Smooth muscle cell of the brain vasculature (primary cell): ENCODE data around the gene TEPSIN.

Experiments
- DNase-seq: peaks from one replicate; pipeline ENCODE4 v3.0.0-alpha.2; 2012; ENCODE audit warnings: low read depth, low spot score

Gene TEPSIN

GRCh38 chr17:81267390-81268067 lies 28.7 kb upstream of the TEPSIN start:
- no peak for DNase-seq

- DNase-seq = no peak
These were observed 26.7 kb upstream of the TEPSIN start for GRCh38 chr17:81265576-81265975.

DNA sequence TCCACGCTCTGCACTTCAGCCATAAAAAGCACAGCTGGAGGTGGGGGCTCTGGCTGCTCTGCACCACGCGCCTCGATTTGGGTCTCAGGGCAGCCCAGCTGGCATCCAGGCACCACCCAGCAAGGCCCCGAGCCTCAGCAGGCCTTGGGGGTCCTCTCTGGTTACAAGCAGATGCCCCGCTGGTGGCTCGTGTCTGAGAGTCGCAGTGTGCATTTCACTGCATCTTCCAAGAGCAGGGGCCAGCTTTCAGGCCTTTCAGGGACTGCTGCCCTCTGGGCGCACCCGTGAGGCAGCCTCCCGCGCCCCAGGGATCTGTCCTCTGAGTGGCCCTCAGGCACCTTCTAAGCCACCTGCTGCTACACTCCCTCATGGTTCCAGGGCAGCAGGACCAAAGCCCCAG lies 25.8 kb upstream of the TEPSIN start:
- no peak for DNase-seq

DNA sequence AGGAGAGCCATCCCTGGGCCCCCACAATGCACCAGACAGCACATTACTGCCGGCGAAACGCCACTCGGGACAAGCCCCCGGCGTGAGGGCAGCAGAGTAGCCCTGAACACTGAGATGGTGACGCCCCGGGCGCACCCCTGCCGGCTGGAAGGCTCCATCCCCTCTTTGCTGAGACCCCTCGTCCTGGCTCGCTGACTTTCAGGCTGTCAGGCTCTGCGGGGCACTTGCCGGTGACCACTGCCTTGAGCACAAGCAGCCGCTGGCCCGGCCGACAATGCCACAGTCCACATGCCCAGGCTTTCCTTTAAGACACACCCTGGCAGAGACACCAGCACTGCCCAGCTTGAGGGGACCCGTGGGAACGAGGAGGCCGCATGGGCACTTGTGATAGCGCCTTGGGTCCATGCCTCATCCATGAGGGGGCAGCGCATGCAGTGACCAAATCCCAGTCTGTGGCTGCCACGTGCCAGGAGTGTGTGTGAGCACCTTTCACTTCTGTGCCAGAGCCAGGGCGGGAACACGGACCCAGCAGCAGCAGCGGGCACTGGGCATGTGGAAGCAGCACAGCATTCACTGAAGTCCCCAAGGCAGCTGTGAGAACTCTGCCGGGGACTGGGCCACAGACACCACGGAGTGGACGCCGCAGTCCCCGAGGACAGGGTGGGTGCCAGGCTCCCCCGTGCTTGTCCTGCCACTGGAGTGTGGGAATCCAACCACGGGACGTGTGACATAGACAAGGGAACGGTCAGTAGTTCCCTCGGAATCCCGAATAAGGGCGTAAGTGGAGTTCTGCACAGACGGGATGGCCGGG lies 24.7 kb upstream of the TEPSIN start:
- no peak for DNase-seq

- DNase-seq = no peak
These were observed 22.9 kb upstream of the TEPSIN start for GRCh38 chr17:81261582-81262336.

GRCh38 chr17:81261096-81261495 lies 22.2 kb upstream of the TEPSIN start:
- DNase-seq = no peak

DNA sequence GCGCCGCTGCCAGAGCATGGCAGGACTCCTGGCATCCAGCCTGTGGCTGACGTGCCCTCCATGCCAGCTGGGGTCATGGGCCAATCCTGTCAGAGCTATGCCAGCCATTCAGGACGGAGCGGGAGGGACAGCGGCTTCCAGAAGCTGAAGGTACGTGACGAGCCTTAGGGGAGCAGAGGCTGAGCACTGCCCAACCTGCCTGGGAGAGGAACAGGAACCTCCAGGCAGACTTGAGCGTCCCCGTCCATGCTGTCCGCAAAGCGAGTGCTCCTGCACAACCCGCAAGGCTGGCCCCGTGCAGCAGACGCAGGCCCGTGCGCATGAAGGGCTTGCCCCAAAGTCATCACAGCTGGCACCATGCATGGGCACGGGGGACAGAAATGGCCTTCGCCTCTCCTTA lies 21.8 kb upstream of the TEPSIN start:
- no peak for DNase-seq

GRCh38 chr17:81260171-81260570 lies 21.3 kb upstream of the TEPSIN start:
- no peak for DNase-seq

GRCh38 chr17:81259058-81259605 lies 20.3 kb upstream of the TEPSIN start:
- no peak for DNase-seq

DNA sequence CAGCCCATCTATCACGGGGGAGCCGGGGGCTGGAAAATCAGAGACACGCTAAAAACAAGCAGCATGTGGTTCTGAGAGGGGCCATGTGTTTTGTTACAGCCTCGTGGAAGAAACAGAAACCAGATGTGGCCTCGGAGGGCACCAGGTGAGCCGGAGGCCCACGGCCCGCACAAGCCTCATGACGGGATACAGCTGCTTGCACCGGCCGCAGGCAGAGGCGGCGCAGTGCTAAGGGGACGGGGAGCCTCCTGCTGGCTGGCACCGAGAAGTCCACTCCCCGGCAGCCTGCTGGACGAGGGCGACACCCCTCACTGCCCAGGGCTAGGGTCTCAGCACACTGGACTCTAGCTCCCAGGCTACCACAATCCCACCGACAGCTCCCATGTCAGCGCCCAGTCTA lies 19.4 kb upstream of the TEPSIN start:
- DNase-seq = no peak

DNA sequence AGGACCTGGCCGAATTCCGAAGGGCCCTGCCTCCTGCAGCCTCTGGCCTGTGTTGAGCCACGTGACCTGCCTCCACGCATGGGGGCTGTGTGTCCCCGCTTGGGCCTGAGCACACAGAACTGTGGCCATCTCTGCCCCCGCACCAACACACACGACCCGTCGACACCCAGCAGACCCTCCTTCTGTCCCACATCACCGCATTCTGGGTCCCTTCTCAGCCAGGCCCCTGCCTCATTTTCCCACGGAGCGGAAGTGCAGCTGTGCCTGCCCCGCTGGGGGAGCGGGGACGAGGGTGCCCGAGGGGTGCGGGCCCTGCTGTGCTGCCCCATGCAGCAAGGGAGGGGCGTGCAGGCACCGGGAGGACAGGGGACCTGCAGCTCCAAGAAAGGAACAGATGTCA lies 18.7 kb upstream of the TEPSIN start:
- no peak for DNase-seq

DNA sequence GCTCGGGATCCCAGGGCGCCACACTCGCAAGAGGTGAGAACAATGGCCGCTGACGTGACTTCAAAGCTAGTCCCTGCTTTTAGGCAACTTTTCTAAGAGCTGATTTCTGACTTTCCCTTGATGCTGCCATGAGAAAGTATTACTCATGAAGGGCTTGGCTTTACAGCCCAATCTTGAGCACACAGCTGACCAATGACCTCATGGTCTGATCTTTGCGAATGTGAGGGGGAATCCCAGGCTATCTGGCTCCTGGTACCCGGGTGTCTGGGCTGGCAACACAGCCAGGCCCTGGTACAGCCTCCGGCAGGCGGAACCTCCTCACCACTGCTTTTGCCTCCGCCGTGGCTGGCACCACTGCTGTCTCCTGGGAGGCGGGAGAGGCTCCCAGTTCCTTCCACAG lies 17.8 kb upstream of the TEPSIN start:
- no peak for DNase-seq

DNA sequence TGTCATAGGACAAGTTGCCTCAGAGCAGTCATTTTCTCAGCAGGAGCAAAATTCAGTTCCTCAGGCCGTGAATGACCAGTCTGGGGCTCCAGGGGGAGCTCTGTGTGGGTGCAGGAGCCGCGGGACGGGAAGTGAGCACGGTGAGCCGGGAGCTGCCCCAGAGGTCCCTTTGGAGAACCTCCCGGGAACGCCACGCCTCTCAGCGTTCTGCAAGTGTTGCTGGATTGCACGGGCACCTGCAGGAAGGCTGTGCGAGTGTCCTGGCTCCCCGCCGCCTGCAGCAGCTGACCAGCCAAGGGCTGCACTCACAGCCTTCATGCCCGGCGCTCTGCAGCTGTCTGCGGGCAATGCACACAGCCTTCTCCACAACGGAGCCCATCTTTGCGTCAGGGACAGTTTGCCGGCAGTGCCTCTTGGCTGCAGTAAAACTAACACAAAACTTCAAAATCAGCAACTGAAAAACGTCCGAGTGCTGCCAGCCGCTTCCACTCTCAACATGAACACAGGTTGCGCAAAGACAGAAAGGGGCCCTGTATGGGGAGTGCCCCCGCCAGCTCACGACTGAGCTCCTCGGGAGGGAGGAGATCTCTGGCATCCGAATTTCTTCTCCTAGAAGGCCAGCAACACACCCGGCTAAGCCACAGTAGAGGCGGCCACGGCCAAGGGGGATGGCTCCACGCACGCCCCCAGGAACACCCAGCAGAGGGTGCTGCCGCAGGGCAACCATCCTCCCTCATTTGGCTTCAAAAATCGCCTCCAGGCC lies 16.3 kb upstream of the TEPSIN start:
- DNase-seq = peak; percentile 20

DNA sequence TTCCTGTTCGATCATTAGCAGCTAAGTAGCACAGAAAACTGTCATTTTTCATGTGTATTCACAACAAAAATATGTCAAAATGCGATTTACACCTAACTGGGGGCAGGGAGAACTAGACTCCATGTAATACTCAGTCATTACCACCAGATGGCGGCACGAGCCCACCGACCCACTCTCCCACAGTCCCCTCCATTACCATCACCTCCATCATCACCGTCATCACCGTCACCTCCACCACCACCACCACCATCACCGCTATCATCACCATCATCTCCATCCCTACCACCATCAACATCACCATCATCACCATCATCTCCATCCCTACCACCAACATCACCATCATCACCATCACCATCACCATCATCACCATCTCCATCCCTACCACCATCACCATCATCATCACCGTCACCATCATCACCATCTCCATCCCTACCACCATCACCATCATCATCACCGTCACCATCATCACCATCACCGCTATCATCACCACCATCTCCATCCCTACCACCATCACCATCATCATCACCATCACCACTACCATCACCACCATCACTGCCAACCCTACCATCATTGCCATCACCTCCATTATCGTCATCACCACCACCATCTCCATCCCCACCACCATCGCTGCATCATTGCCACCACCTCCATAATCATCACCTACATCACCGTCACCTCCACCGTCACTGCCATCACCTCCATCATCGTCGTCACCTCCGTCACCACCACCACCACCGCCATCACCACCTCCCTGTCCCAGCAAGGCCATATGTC lies 14.7 kb upstream of the TEPSIN start:
- peak; percentile 10 for DNase-seq

DNA sequence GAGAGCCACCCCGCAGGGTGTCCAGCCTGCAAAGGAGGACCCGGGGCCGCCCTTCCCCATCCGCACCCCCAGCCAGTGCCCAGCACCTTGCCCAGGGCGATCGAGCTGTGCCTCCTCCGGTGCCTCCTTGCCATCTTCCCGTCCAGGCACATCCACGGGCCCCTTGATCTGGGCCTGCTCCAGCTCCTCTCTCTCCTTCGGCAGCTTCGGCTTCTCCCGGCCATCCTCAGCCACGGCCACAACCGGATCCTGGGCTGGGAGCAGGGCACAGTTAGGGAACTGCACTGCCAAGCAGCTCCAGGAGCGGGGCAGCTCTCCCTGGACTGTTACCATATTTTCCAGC lies 14.1 kb upstream of the TEPSIN start:
- no peak for DNase-seq

DNA sequence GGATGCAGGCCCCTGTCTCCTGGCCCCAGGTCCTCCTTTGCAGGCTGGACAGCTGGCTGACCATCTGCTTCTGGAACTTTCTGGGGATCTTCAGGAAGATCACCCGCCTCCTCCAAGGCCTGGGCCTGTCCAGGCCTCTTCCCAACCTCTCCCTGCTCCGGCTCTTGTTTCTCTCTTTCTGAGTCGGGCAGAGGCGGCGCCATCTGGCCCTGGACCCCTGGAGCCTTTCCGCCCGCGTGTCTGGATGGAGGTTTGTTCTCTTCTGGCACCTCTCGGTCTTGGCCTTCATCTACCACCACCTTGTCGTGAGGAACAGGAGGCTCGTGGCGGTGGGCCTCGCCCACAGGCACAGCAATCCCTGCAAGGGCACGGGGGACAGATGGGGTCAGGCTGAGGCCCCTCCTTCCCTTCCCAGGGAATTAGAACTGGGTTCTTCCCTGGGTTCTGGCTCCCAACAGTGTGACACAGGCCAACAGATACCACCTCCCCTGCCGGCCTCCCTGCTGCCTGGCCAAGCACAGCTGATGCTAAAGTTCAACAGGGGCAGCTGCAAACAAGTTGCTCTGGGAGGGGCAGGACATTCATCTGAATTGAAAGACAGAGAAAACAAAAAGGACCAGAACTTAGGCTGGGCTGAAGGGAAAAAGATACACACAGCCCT lies 13.6 kb upstream of the TEPSIN start:
- DNase-seq = no peak

DNA sequence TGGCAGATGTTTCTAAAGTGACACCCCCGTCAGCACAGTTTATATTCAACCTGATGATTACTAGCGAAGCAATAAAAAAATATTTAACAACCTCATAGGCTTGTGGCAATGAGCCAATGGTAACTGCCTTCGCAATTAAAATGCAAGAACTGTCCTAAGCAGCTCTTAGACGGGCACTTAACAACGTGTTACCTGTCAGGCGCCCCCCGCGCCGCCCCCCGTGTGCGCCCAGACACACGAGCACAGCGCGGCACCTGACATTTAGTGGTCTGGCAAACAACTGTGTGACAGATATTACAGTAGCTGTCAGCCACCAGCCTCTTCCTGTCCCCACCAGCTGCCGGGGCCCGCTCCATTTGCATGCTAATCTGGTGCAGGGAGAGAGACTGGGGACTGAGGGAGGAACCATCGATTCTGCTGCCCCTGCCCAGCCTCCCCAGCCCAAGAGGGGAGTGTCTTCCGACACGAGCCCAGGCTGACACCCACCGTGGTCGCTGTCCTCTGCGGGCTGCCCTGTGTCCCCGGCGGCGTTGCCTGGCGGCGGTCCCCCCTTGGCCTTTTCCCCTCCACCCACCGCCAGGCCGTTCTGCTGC lies 12.9 kb upstream of the TEPSIN start:
- DNase-seq = no peak

- no peak for DNase-seq
These were observed 12.3 kb upstream of the TEPSIN start for GRCh38 chr17:81251094-81251708.

DNA sequence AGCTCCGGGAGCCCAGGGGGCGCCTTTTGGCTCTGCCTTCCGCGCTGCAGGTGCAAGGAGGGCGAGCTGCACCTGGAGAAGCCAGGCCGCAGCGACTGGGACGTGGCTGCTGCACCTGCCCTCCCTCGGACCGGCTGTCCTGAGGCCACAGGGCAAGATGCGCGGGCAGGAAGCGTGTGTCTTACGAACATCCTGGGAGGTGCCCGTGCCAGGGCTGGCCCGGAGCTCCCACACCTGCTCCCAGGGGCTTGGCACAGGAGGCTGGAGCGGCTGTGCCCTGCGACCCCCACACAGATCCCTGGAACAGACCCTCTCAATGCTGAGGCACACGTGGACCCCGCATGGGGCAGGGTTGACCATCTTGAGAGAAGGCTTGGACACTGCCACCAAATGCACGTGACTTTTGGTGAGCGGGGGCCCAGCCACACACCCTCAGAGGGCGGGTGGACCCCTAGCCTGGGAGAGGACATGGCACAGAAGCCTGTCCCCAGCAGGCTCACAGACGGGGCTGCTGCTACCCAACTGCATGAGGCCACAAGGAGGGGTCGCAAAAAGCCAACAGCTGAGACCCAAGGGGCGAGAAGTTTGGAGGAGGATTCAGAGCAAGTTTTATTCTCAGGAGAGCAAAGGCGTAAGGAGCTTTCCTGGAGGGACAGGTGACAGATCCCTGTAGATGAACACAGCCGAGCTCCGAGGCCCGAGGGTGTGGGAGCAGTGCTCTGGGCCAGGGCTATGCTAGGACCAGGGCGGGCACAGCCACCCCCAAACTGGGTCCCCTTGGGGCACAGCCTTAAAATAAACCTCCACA lies 11.6 kb upstream of the TEPSIN start:
- no peak for DNase-seq
